K562 (cell line): ENCODE results near the gene GINS3. TPM values are rescaled to one million over a fixed set of nuclear protein-coding genes. Genes with fewer than 3 reads are reported as not detected.

Experiments
- CEBPB ChIP-seq: fragments of 450-650 bp; IDR thresholded peaks from 2 replicates; pipeline ENCODE4 v1.6.1; 2016; ENCODE audit warnings: missing genetic modification characterization, missing compliant biosample characterization
- KDM1A ChIP-seq, 2 experiments: fragments of 450-650 bp; IDR thresholded peaks; 2 replicates each; pipeline ENCODE4 v1.6.1; 2016; ENCODE audit warnings: mild to moderate bottlenecking in 2 of 2
- KLF10 ChIP-seq: fragments of 250-450 bp; sonication (Bioruptor Pico); IDR thresholded peaks from 2 replicates; pipeline ENCODE4 v1.6.1; 2021; ENCODE audit warnings: matching md5 sums
- POLR3A ChIP-seq: IDR thresholded peaks from 2 replicates; pipeline ENCODE4 v1.6.1; 2011; ENCODE audit warnings: borderline replicate concordance, mild to moderate bottlenecking, moderate library complexity; ENCODE audit not compliant: insufficient read length, insufficient read depth; ENCODE audit errors: extremely low read depth
- STAG1 ChIP-seq: sonication (generic); formaldehyde crosslinking; IDR thresholded peaks from 2 replicates; pipeline ENCODE4 v1.5.0; 2020; ENCODE audit warnings: missing genetic modification reagents, borderline replicate concordance
- TCF7 ChIP-seq: sonication (generic); IDR thresholded peaks from 2 replicates; pipeline ENCODE4 v1.6.1; 2016; ENCODE audit warnings: antibody characterized with exemption, borderline replicate concordance
- ZBTB17 ChIP-seq: fragments of 450-650 bp; formaldehyde crosslinking; IDR thresholded peaks from 2 replicates; pipeline ENCODE4 v1.4.0; 2020; ENCODE audit warnings: mild to moderate bottlenecking
- ZNF551 ChIP-seq: fragments of 250-450 bp; sonication (Bioruptor Pico); IDR thresholded peaks from 2 replicates; pipeline ENCODE4 v1.5.0; 2021; ENCODE audit warnings: mild to moderate bottlenecking, moderate library complexity
- polyA plus RNA-seq, 8 experiments: library from polyadenylated mRNA; depleted of rRNA in 4 of 8; stranded (reverse) in 5 of 8; unstranded in 3 of 8; fragments of >200 nt; fragmentation: Nextera tagmentation in 2 of 8; fragmentation: Illumina TruSeq in 1 of 8; extraction: Ambion mirVana in 2 of 8; extraction: Trizol in 1 of 8; gene quantifications; 2 replicates each; pipeline versions ENCODE4 v1.2.1 to v1.2.3, GENCODE V29; 2011 to 2014; ENCODE audit warnings: inconsistent platforms in 1 of 8, missing spikeins in 1 of 8
- total RNA-seq, 7 experiments: library from RNA; depleted of rRNA in 6 of 7; stranded (reverse); fragments of >200 nt in 6 of 7; fragmentation: Illumina TruSeq in 2 of 7; extraction: Trizol in 2 of 7; gene quantifications; 2 replicates each; pipeline versions ENCODE4 v1.2.1 to v1.2.3, GENCODE V29; 2011 to 2021; ENCODE audit warnings: low replicate concordance in 1 of 7
- TF ChIP-seq, protein P1 (sequence below), 2 experiments: fragments of 450-650 bp in 1 of 2; sonication (generic) in 1 of 2; formaldehyde crosslinking; conservative IDR thresholded peaks; 2 replicates each; pipeline versions ENCODE4 v1.4.0 to v1.8.1; 2020 to 2022; ENCODE audit warnings: mild to moderate bottlenecking in 1 of 2, missing genetic modification reagents in 1 of 2
- TF ChIP-seq, protein P2 (sequence below): fragments of 450-650 bp; IDR thresholded peaks from 2 replicates; pipeline ENCODE4 v1.7.0; 2016; ENCODE audit warnings: borderline replicate concordance

The GINS3 gene
- total and polyA plus RNA-seq, 9 of the 15 experiments (the other 6 are each of a cell fraction or from before 2014, with no cell fraction given): 17.8 to 31.9 (median 25.4) TPM

DNA sequence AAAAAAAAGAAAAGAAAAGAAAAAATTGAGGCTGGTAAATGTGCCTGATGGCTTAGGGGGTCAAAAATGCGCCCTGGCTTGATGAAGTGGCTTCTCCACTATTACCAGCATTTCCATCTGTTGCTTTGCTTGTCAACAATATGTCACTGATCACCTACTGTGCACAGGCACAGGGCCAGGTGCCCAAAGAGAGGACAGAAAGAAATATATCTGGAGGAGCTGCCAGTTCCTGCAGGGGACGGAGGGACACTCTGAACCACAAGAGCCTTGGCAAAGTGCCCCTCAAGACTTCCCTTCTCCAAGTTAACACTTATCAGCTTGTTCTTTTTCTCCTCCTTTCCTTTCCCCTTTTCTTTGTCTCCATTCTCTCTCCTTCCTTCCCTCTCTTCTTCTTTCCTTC is 34.7 kb downstream of the GINS3 start (continued):
- TF ChIP-seq ZNF551 (CRISPR knock-in tag) (no peak), STAG1 (CRISPR knock-in tag) (no peak), POLR3A (no peak), TCF7 (no peak), KLF10 (no peak), CEBPB (tag) (no peak), KDM1A (IDR thresholded peaks at IDR 0.05) (no peak), ZBTB17 (no peak)
- TF ChIP-seq, protein P1, sequence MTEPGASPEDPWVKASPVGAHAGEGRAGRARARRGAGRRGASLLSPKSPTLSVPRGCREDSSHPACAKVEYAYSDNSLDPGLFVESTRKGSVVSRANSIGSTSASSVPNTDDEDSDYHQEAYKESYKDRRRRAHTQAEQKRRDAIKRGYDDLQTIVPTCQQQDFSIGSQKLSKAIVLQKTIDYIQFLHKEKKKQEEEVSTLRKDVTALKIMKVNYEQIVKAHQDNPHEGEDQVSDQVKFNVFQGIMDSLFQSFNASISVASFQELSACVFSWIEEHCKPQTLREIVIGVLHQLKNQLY (CRISPR knock-in tag; conservative IDR thresholded peaks at IDR 0.05): no peak
- TF ChIP-seq, protein P2, sequence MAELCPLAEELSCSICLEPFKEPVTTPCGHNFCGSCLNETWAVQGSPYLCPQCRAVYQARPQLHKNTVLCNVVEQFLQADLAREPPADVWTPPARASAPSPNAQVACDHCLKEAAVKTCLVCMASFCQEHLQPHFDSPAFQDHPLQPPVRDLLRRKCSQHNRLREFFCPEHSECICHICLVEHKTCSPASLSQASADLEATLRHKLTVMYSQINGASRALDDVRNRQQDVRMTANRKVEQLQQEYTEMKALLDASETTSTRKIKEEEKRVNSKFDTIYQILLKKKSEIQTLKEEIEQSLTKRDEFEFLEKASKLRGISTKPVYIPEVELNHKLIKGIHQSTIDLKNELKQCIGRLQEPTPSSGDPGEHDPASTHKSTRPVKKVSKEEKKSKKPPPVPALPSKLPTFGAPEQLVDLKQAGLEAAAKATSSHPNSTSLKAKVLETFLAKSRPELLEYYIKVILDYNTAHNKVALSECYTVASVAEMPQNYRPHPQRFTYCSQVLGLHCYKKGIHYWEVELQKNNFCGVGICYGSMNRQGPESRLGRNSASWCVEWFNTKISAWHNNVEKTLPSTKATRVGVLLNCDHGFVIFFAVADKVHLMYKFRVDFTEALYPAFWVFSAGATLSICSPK: no peak
